ENCODE measurements around the gene MIER2.
"Not testable (repeated sequence)": the region's sequence is repeated elsewhere in the genome, so short reads cannot be mapped to it uniquely, and the experiment has no call there.

Gene MIER2, protein sequence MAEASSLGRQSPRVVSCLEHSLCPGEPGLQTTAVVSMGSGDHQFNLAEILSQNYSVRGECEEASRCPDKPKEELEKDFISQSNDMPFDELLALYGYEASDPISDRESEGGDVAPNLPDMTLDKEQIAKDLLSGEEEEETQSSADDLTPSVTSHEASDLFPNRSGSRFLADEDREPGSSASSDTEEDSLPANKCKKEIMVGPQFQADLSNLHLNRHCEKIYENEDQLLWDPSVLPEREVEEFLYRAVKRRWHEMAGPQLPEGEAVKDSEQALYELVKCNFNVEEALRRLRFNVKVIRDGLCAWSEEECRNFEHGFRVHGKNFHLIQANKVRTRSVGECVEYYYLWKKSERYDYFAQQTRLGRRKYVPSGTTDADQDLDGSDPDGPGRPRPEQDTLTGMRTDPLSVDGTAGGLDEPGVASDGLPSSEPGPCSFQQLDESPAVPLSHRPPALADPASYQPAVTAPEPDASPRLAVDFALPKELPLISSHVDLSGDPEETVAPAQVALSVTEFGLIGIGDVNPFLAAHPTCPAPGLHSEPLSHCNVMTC

GRCh38 chr19:344625-345319, at the start of gene MIER2:
Gene MIER2, minus strand, starts transcription at chr19:344796. Its CDS starts 14 bp downstream, at chr19:344782.
- DNase-seq (ENCODE audit: low read depth): no peak

DNA sequence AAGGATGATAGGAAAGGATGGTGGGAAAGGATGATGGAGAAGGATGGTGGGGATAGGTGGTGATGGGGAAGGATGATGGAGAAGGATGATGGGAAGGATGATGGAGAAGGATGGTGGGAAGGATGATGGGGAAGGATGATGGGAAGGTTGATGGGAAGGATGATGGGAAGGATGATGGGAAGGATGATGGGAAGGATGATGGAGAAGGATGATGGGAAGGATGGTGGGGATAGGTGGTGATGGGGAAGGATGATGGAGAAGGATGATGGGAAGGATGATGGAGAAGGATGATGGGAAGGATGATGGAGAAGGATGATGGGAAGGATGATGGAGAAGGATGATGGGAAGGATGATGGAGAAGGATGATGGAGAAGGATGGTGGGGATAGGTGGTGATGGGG, 49.0 kb upstream of the MIER2 start:
- not testable (repeated sequence) for DNase-seq (ENCODE audit: low read depth)

DNA sequence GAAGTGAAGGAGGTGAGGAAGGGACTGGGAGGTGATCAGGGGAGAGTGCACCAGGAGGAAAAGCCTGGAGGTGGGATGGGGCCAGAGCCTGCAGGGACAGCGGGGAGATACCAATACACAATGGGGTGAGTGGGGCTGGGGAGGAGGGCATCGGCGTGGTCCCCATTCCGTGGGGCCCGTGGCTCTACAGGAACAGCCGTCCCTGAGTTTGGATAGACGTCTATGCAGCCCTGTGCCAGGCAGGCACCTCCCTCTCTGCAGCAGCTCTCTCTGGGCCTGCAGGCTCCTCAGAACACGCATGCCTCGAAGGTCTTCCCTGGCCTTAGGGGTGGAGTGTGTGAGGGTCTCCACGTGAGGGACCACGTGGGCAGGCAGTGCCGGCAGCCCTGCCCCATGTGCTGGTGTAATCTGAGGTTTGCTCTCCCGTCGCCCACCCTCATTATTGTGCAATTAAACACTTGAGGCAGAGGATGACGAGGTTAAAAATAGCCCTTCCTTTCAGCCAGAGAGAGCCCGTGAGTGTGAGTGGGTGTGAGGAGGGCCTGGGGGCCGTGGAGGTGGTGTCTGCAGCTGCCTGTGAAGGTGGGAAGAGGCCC, 47.9 kb upstream of the MIER2 start:
- no peak for DNase-seq (ENCODE audit: low read depth)

DNA sequence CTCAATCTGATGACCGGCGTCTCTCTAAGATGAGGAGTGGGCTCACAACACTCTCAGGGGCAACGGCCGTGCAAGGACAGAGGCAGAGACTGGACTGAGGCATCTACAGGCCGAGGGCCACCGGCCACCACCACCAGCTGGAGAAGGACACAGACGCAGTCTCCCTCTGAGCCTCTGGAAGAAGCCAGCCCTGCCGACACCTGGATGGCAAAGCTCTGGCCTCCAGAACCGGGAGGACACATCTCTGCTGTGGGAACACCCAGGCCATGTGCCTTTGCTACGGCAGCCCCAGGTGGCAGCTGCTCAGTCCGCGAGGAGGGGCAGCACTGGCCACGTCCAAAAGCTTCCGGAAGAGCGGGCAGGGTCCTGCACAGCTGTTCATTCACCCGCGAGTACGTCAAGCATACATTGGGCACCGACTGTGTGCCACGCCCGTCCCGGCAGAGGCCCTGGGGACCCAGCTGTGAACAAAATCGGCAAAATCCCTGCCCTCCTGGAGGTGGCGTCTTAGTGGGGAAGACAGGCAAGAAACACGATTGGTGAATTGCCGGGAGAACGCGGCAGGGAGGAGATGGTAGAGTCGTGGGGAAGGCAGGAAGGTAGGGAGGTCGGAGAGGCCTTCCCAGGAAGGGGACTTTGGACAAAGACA, 47.3 kb upstream of the MIER2 start:
- no peak for DNase-seq (ENCODE audit: low read depth)

- no peak for DNase-seq (ENCODE audit: low read depth)
Observed at GRCh38 chr19:391207-391557, 46.6 kb upstream of the MIER2 start.

DNA sequence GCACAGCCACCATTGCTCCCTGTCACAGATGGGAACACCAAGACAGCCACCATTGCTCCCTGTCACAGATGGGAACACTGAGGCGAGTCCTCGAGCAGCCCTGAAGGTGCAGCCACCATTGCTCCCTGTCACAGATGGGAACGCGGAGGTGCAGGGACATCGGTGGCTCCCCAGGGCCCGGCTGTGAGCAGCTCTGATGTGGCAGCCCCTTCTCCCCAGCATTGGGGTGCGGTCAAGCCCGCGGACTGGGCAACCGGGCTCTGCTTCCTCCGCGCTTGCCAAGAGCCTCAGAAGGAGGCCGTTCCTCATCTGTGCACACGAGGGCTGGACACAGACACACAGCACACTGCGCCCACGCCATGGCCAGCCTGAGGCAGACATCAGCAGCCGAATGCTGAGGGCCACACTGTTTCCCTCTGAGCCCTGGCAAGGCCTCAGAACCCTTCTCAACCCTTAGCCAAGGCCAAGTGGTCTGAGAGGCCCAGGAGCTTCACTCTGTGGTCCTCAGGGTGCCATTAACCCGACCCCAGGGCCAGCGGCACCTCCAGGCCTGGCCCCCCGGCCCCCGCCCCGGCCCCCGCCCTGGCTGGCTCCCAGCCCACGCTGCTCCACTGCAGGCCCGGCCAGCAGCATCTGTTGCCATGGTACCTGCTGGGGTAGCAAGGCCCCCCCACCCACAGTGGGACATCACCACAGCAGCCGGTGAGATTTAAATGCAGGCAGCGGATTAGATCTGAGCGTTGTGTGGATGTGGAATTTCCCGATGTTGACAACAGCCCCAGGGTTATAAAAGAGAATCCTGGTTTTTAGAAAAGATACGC, 46.0 kb upstream of the MIER2 start:
- DNase-seq (ENCODE audit: low read depth): no peak

DNA sequence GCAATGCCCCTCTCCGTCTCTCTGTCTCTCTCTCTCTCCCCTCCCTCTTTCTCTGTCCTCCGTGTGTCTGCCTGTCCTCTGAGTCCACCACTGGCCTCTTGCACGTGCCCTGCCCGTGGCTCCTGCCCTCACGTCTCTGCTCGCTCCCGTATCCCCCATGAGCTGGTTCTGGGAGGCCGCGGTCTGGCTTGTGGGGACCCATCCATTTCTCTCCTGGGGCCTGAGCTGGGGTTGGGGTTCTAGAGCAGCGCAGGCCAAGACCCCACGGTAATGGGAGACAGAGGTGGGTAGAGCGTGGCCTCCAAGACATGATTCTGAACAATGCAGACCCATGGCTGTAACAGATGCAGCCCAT, 45.3 kb upstream of the MIER2 start:
- no peak for DNase-seq (ENCODE audit: low read depth)

DNA sequence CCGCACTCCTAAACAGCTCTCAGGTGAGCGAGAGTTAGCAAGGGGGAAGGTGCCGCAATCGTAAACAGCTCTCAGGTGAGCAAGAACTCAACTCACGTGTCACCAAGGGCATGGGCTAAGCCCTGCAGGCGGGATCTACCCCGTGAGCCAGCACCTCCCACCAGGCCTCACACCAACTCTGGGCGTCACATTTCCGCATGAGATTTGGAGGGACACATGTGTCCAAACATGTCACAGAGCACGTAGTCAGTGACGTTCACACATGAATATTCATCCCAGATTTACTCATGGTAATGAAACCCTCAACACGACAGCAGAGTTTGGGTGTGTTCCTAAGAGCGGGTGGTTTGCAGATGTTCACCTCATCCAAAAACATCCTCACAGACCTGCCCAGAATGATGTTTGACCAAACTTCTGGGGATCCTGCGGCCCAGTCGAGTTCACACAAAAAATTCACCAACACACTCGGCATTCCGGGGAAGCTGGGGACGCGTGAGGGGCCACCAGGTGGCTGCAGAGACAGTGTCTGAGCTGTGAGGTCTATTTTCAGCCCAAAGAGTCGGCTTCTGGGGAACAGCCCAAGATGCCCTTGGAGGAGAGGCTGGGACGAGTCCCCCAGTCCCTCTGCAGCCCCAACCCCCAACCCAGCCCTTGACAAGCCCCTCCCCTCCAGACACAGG, 44.8 kb upstream of the MIER2 start:
- no peak for DNase-seq (ENCODE audit: low read depth)

DNA sequence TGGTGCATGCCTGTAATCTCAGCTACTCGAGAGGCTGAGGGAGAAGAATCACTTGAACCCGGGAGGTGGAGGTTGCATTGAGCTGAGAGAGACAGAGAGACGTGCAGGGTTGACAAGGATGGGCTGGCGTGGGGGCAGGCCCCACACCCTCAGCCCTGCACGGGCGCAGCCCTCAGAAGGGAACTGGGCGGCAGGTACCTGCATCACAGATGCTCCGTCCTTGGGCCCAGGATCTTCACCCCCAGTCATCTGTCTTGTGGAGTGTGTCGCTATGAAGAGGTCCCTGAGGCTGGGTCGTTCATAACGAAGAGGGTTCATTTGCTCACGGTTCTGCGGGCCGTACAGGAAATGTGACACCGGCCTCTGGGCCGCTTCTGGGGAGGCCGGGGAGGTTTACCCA, 44.1 kb upstream of the MIER2 start:
- no peak for DNase-seq (ENCODE audit: low read depth)

- no peak for DNase-seq (ENCODE audit: low read depth)
Observed at GRCh38 chr19:387777-388176, 43.2 kb upstream of the MIER2 start.

GRCh38 chr19:386632-387301, 42.2 kb upstream of the MIER2 start:
- not testable (repeated sequence) for DNase-seq (ENCODE audit: low read depth)

GRCh38 chr19:386189-386588, 41.6 kb upstream of the MIER2 start:
- not testable (repeated sequence) for DNase-seq (ENCODE audit: low read depth)

DNA sequence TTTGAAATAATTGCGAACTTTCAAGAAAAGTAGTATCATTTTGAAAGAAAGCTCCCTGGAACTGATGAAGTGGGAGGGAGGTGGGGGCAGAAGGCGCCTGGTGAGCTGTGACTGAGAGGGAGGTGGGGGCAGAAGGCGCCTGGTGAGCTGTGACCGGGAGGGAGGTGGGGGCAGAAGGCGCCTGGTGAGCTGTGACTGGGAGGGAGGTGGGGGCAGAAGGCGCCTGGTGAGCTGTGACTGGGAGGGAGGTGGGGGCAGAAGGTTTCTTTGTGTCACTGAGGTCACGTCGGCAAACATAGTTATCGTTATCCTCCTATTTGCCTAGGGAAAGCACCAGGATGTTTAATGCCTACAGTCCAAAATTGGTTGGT, 40.2 kb upstream of the MIER2 start:
- no peak for DNase-seq (ENCODE audit: low read depth)

- no peak for DNase-seq (ENCODE audit: low read depth)
Observed at GRCh38 chr19:383922-384798, 39.6 kb upstream of the MIER2 start.

- DNase-seq (ENCODE audit: low read depth): no peak
Observed at GRCh38 chr19:383040-383439, 38.4 kb upstream of the MIER2 start.

GRCh38 chr19:382578-382977, 38.0 kb upstream of the MIER2 start:
- peak; percentile 53 for DNase-seq (ENCODE audit: low read depth)

GRCh38 chr19:381901-382300, 37.3 kb upstream of the MIER2 start:
- DNase-seq (ENCODE audit: low read depth): not testable (repeated sequence)

DNA sequence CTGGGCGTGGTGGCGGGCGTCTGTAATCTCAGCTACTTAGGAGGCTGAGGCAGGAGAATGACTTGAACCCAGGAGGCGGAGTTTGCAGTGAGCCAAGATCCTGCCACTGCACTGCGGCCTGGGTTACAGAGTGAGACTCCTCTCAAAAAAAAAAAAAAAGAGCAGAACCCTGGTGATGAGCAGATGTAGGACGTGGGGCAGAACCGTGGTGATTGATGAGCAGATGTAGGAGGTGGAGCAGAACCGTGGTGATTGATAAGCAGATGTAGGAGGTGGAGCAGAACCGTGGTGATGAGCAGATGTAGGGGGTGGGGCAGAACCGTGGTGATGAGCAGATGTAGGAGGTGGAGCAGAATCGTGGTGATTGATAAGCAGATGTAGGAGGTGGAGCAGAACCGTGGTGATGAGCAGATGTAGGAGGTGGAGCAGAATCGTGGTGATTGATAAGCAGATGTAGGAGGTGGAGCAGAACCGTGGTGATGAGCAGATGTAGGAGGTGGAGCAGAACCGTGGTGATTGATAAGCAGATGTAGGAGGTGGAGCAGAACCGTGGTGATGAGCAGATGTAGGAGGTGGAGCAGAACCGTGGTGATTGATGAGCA, 36.1 kb upstream of the MIER2 start:
- not testable (repeated sequence) for DNase-seq (ENCODE audit: low read depth)

DNA sequence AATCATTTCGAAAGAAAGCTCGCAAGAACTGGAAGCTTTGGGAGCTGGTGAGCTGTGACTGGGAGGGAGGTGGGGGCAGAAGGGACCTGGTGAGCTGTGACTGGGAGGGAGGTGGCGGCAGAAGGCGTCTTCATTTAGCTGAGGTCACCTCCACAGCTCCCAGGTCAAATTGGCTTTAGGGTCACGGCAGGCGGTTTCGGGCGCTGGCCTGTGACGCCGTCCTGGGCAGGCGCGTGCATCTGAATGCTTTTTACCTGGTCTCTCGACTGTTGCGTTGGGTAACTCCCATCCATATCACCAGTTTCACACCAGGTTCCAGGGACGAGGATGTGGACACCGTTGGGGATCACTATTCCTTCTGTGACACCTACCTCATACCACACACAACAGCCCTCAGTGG, 35.2 kb upstream of the MIER2 start:
- DNase-seq (ENCODE audit: low read depth): no peak
